Daoy (cell line): ENCODE results near the gene CHRNA10. TPM values are rescaled to one million over a fixed set of nuclear protein-coding genes. Genes with fewer than 3 reads are reported as not detected.

Experiments used
- DNase-seq: peaks from one replicate; pipeline ENCODE4 v3.0.0-alpha.2; 2015; ENCODE audit warnings: low read depth
- total RNA-seq: library from RNA; depleted of rRNA; stranded (reverse); fragments of >200 nt; shearing (Covaris generic); gene quantifications from 2 replicates; pipeline ENCODE4 v1.2.3, GENCODE V29; 2014; rRNA removed

CHRNA10 gene
- total RNA-seq, 1 experiment from 2014 or later: 0.86 TPM

DNA sequence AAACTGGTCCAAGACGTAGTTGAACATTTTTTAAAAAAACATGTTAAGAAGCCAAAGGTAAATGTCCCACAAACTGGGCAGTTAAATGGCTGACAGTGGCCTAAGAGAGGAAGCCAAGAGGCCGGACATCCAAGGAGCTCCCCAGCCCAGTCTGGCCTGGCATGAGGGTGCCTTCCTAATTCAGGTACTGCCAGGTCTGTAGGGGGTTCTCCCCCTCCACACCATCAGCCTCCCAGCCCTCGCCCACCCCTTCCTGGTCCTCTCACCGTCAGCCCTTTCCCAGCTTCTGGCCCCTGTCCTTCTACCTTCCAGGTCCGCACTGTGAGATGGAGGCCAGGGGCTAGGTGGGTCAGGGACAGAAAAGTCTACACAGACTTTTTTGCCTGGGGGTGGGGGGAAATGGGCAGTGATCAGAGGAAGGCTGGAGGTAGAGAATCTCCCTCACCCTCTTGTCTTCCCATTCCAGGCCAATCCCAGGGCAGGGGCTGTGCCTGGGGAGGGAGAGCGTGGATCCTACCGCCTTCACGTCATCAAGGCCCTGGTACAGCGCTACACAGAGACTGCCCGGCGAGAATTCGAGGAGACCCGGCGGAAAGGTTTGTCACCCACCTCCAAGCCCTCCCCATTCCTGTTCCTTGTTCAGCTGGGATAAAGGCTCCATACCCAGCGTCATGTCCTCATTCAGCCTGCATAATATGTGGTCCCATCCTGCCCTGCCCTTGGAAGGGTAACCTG, 35.4 kb downstream of the CHRNA10 start:
- DNase-seq: no peak

GRCh38 chr11:3632070-3632660, 39.0 kb downstream of the CHRNA10 start:
- no peak for DNase-seq

DNA sequence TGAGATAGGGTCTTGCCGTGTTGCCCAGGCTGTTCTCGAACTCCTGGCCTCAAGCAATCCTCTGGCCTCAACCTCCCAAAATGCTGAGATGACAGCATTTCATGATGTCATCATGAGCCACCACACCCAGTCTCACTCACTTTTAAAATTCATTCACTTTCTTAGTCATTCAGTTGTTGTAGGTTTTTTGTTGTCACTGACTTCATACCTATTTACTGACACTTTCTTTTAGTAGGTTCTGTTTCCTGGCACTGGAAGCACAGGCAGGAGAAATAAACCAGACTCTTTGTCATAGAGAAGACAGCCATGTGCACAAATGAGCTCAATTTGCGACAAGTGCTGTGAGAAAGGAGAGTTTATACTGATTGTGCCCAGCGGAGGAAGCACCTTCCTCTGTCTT, 39.9 kb downstream of the CHRNA10 start:
- DNase-seq: no peak

DNA sequence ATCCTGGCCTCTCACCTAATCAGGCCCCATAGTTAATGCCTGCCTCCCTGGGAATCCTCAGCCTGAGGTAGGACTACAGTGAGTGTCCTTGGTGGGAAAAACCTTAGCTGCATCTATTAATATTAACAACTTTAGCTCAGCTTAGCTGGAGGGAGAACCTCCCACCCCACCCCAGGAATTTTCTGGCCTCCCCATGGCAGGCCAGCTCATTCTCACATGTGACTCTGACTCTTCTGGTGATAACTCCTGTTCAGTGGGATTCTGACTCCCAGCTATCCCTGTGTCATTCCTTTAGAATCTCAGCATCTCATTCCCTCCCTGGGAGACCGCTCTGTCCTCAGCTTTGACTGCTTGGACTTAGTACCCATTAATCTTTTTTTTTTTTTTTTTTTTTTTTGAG, 43.9 kb downstream of the CHRNA10 start:
- DNase-seq: peak; percentile 34

DNA sequence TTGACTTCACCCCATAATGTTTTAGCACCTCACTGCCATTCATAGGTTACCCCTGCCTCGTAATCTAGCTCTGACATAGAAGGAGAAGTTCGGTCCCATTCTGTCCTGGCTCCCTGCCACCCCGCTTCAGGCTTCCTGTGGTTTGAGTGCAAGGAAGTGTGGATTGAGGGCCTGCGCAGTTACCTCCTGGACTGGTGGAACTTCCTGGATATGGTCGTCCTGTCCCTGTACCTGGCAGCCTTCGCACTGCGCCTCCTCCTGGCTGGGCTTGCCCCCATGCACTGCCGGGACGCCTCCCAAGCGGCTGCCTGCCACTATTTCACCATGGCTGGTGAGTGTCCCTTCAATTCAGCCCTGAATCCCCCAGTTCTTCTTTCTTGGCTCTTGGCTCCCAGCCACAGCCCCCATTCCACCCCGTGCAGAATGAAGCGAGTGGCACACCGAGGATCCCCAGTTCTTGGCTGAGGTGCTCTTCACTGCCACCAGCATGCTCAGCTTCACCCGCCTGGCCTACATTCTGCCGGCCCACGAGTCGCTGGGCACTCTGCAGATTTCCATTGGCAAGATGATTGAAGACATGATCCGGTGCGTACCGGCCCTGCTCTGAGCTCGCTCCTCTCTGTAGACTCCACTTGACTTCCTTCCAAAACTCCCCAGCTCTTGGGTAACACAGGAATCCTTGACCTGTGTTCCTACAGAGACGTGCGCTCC, 44.8 kb downstream of the CHRNA10 start:
- no peak for DNase-seq

DNA sequence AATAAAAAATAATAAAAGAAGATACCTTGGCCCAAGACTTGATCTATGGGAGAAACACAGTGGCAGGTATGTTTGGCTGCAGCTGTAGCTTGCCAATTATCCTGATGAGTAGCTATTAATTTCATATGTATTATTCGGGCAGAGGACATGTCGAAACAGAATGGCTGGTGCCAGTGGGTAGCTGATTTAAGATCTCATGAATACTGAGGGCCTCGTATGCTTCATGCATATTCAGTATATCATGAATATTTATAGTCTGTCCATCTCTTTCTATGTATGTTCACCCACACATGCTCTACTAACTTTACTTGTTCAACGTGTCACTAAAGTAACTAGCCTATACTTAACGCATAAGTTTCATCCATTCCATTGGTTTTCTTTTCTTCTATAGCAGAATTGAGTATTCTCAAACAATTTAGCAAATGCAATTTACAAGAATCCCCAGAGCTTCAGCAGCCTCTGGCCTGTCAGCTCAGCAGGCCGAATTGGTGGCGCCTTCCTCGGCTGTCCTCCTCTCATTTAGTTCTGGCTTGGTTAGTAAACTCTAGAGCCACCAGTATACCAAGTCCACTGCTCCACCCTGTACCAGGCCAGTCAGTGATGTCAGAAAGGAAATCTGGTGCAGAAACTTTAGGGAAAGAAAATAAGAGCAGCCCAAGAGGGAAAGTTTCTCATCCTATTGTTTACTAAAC, 47.3 kb downstream of the CHRNA10 start:
- DNase-seq: no peak

DNA sequence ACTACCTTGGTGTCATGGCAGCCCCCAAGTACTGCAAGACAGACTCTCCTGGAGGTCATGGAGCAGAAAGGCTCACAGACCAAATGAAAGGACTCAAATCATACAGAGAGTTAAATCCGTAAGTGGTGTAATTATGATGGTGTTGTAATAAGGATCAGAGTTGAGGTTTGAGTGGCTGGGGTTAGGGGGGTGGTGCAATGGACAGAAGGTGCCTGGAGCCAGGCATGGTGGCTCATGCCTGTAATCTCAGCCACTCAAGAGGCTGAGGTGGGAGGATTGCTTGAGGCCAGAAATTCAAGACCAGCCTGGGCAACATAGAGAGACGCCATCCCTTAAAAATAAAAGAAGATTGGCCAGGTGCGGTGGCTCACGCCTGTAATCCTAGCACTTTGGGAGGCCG, 48.1 kb downstream of the CHRNA10 start:
- DNase-seq: no peak

GRCh38 chr11:3622521-3622920, 48.7 kb downstream of the CHRNA10 start:
- no peak for DNase-seq

GRCh38 chr11:3617990-3618389, 53.2 kb downstream of the CHRNA10 start:
- no peak for DNase-seq

GRCh38 chr11:3616721-3617460, 54.3 kb downstream of the CHRNA10 start:
- DNase-seq: no peak

GRCh38 chr11:3615998-3616397, 55.2 kb downstream of the CHRNA10 start:
- no peak for DNase-seq

Other genes with a start within 250 kb of the CHRNA10 start
- gene ART5, start 29.4 kb downstream of the CHRNA10 start, total RNA-seq: 0.46 TPM in 1 of 2 replicates, not detected in the other
- gene ART1, start 26.3 kb downstream of the CHRNA10 start, total RNA-seq: not detected in 2 replicates
- 76.7 and 79.0 TPM in 2 replicates for gene NUP98, start 126.2 kb upstream of the CHRNA10 start, total RNA-seq
- 6.8 and 14.5 TPM in 2 replicates for gene PGAP2, start 137.2 kb upstream of the CHRNA10 start, total RNA-seq
- 13.4 and 17.3 TPM in 2 replicates for gene RHOG, start 169.6 kb upstream of the CHRNA10 start, total RNA-seq
- 7.7 and 13.5 TPM in 2 replicates for gene STIM1, start 184.3 kb upstream of the CHRNA10 start, total RNA-seq